ENCODE data around the gene PRDM9.
"Not testable (repeated sequence)": the region's sequence is repeated elsewhere in the genome, so short reads cannot be mapped to it uniquely, and the experiment has no call there.

The PRDM9 gene

DNA sequence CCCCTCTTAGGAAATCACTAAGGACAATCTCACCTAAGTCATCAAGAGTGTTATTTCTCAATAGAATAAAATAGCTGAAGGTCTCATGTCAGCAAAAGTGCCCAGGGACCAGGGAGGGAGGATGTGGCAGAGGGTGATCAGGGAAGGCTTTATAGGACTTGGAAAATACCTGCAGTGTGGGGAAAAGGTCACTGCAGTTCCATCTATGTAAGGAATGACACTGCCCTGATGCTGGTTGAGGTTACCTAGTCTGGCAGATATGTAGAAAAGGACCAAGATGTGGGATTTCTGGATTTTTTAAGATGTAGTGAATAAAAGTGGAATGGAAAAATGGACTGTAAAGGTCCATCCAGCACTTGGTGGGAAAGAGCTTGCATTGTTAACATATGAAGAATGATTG is 18.3 kb downstream of the PRDM9 start:
- no peak for DNase-seq (ENCODE audit: low read depth, low spot score)
- H3K27ac ChIP-seq = no peak overlapping the region

DNA sequence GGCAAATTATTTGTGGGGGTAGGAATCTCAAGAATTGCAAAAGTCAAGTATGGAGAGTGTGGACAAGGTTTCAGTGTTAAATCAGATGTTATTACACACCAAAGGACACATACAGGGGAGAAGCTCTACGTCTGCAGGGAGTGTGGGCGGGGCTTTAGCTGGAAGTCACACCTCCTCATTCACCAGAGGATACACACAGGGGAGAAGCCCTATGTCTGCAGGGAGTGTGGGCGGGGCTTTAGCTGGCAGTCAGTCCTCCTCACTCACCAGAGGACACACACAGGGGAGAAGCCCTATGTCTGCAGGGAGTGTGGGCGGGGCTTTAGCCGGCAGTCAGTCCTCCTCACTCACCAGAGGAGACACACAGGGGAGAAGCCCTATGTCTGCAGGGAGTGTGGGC is 19.2 kb downstream of the PRDM9 start:
- DNase-seq (ENCODE audit: low read depth, low spot score) = not testable (repeated sequence)

DNA sequence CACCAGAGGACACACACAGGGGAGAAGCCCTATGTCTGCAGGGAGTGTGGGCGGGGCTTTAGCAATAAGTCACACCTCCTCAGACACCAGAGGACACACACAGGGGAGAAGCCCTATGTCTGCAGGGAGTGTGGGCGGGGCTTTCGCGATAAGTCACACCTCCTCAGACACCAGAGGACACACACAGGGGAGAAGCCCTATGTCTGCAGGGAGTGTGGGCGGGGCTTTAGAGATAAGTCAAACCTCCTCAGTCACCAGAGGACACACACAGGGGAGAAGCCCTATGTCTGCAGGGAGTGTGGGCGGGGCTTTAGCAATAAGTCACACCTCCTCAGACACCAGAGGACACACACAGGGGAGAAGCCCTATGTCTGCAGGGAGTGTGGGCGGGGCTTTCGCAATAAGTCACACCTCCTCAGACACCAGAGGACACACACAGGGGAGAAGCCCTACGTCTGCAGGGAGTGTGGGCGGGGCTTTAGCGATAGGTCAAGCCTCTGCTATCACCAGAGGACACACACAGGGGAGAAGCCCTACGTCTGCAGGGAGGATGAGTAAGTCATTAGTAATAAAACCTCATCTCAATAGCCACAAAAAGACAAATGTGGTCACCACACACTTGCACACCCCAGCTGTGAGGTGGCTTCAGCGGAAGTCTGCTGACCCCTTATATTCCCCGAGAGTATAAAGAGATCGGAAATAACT is 20.0 kb downstream of the PRDM9 start:
- H3K27ac ChIP-seq; DNase-seq (ENCODE audit: low read depth, low spot score): not testable (repeated sequence)

More for the DNA sequence above, 19.2 kb downstream of the PRDM9 start:
- not testable (repeated sequence) for H3K27ac ChIP-seq

DNA sequence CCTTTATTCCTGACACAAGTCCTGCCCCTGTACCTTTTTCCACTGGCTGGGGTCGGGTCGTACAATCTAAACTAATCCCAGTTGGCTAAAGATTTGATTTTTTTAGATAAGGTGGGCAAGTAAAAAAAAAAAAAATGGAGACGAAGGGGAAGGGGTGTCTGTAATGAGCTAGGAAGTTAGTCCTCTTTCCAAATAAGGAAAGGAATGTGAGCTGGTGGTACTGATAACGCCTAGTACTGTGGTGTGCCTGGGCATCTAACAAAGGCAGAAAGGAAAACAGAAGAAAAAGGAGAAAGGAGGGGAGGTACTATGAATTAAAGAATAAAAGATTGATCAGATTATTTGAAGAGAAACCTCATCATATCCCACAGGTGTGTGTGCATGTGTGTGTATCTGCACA is 21.3 kb downstream of the PRDM9 start:
- H3K27ac ChIP-seq = no peak overlapping the region

DNA sequence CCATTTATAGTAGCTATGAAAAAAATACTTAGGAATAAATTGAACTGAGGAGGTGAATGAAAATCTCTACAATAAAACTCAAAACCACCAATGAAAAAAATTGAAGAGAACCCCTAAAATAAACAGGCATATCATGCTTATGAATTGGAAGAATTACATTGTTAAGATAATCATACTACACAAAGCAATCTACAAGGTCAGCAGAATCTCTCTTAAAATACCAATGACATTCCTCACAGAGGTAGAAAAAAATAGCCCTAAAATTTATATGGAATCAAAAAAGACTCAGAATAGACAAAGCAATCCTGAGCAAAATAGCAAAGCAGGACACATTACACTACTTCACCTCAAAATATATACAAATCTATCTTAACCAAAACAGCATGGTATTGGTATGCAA is 23.2 kb downstream of the PRDM9 start:
- H3K27ac ChIP-seq = no peak overlapping the region
- DNase-seq (ENCODE audit: low read depth, low spot score) = no peak

More for the DNA sequence above, 21.3 kb downstream of the PRDM9 start:
- DNase-seq (ENCODE audit: low read depth, low spot score) = no peak

DNA sequence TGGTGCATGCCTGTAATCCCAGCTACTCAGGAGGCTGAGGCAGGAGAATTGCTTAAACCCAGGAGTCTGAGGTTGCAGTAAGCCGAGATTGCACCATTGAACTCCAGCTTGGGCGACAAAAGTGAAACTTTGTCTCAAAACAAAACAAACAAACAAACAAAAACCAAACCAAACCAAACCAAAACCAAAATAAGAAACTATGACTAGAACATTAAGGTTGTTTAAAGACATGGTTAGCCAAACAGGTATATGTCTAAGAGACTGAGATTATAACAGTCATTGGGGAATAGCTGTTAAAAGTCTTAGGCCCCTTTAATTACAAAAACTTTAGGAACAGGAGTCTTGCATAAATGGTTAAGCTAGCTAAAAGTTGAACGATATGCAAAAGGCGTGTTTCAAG is 63.6 kb downstream of the PRDM9 start:
- H3K27ac ChIP-seq = no peak overlapping the region
- DNase-seq (ENCODE audit: low read depth, low spot score) = no peak
